Measurements from ENCODE around the gene BCAM. TPM values are rescaled to one million over a fixed set of nuclear protein-coding genes. Genes with fewer than 3 reads are reported as not detected.

The BCAM gene
- total RNA-seq, 4 donors from 2014 or later: 32.2 to 40.2 (median 37.1) TPM

GRCh38 chr19:44863990-44864389 lies 55.1 kb downstream of the BCAM start:
- Histone ChIP-seq H3K4me1 (no peaks in the 10 kb centered on the region), H3K9me3 (no peaks in the 10 kb centered on the region), H3K27me3 (no peaks in the 10 kb centered on the region), H3K4me3 (no peak overlapping the region), H3K27ac (no peak overlapping the region), H3K36me3 (peaks cover 0 to 26% (median 0%) of the 10 kb centered on the region in 3 donors)
- DNase-seq: no peak
- TF ChIP-seq POLR2A (IDR thresholded peaks at IDR 0.05): no peak
- TF ChIP-seq, protein P1, sequence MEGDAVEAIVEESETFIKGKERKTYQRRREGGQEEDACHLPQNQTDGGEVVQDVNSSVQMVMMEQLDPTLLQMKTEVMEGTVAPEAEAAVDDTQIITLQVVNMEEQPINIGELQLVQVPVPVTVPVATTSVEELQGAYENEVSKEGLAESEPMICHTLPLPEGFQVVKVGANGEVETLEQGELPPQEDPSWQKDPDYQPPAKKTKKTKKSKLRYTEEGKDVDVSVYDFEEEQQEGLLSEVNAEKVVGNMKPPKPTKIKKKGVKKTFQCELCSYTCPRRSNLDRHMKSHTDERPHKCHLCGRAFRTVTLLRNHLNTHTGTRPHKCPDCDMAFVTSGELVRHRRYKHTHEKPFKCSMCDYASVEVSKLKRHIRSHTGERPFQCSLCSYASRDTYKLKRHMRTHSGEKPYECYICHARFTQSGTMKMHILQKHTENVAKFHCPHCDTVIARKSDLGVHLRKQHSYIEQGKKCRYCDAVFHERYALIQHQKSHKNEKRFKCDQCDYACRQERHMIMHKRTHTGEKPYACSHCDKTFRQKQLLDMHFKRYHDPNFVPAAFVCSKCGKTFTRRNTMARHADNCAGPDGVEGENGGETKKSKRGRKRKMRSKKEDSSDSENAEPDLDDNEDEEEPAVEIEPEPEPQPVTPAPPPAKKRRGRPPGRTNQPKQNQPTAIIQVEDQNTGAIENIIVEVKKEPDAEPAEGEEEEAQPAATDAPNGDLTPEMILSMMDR (IDR thresholded peaks at IDR 0.05): no peak

- Histone ChIP-seq H3K36me3 (peaks cover 0 to 26% (median 0%) of the 10 kb centered on the region in 3 donors), H3K27me3 (no peaks in the 10 kb centered on the region), H3K4me1 (peaks cover 0 to 5% (median 0%) of the 10 kb centered on the region in 4 donors), H3K9me3 (no peaks in the 10 kb centered on the region), H3K4me3 (no peak overlapping the region), H3K27ac (no peak overlapping the region)
- DNase-seq: no peak
- TF ChIP-seq, protein P1 (IDR thresholded peaks at IDR 0.05): no peak
- no peak for TF ChIP-seq POLR2A (IDR thresholded peaks at IDR 0.05)
These were observed 56.4 kb downstream of the BCAM start for GRCh38 chr19:44865196-44865767.

- no peaks in the 10 kb centered on the region for H3K27me3 ChIP-seq
- H3K4me1 ChIP-seq: peaks cover 0 to 11% (median 0%) of the 10 kb centered on the region in 4 donors
- DNase-seq: no peak
- peaks cover 0 to 28% (median 0%) of the 10 kb centered on the region in 3 donors for H3K36me3 ChIP-seq
- no peaks in the 10 kb centered on the region for H3K9me3 ChIP-seq
- TF ChIP-seq POLR2A (IDR thresholded peaks at IDR 0.05): no peak
- TF ChIP-seq, protein P1 (IDR thresholded peaks at IDR 0.05): no peak
- H3K27ac ChIP-seq: no peak overlapping the region
- H3K4me3 ChIP-seq: no peak overlapping the region
These were observed 57.8 kb downstream of the BCAM start for GRCh38 chr19:44866664-44867063.

- Histone ChIP-seq H3K4me1 (peaks cover 0 to 11% (median 0%) of the 10 kb centered on the region in 4 donors), H3K27me3 (no peaks in the 10 kb centered on the region), H3K9me3 (no peaks in the 10 kb centered on the region), H3K4me3 (no peak overlapping the region), H3K27ac (no peak overlapping the region), H3K36me3 (peaks cover 0 to 37% (median 0%) of the 10 kb centered on the region in 3 donors)
- TF ChIP-seq, protein P1 (IDR thresholded peaks at IDR 0.05): no peak
- no peak for TF ChIP-seq POLR2A (IDR thresholded peaks at IDR 0.05)
- no peak for DNase-seq
These were observed 58.7 kb downstream of the BCAM start for GRCh38 chr19:44867578-44867977.

GRCh38 chr19:44869733-44870470 lies 61.0 kb downstream of the BCAM start:
- peak in 2 of 3 donors; percentile 28 to 60 for DNase-seq
- H3K36me3 ChIP-seq: peaks cover 0 to 57% (median 0%) of the 10 kb centered on the region in 3 donors

More at GRCh38 chr19:44869733-44870470, 61.0 kb downstream of the BCAM start:
- H3K4me1 ChIP-seq: peaks cover 0 to 11% (median 0%) of the 10 kb centered on the region in 4 donors
- H3K27ac ChIP-seq: peak overlapping the region in 2 of 4 donors; percentile 19 to 54
- no peak overlapping the region for H3K4me3 ChIP-seq
- TF ChIP-seq, protein P1 (IDR thresholded peaks at IDR 0.05): no peak
- no peak for TF ChIP-seq POLR2A (IDR thresholded peaks at IDR 0.05)
- no peaks in the 10 kb centered on the region for H3K27me3 ChIP-seq
- no peaks in the 10 kb centered on the region for H3K9me3 ChIP-seq

Small RNA genes lying within 50 kb of the gene (small RNA-seq; reads per million reads assigned to genes)
- gene RF00156: 0 reads per million in 2 donors

Other genes starting within 250 kb of the BCAM start
- 10 to 100 TPM in 2 of 4 donors, 1 to 10 TPM in 1, not detected in 1; 7.5 to 20.7 (median 11.0) TPM for gene IGSF23, start 195.5 kb upstream of the BCAM start, total RNA-seq
- 10 to 100 TPM; 21.7 to 49.3 (median 40.0) TPM for gene PVR, start 165.2 kb upstream of the BCAM start, total RNA-seq
- gene CEACAM19, start 137.6 kb upstream of the BCAM start, total RNA-seq: 10 to 100 TPM in 3 of 4 donors, 1 to 10 TPM in 1; 4.4 to 16.9 (median 13.3) TPM
- not detected for gene CEACAM16, start 110.0 kb upstream of the BCAM start, total RNA-seq
- 100 to 1,000 TPM in 3 of 4 donors, 10 to 100 TPM in 1; 45.4 to 136 (median 119) TPM for gene BCL3, start 60.4 kb upstream of the BCAM start, total RNA-seq
- gene CBLC, start 31.2 kb upstream of the BCAM start, total RNA-seq: 100 to 1,000 TPM in 3 of 4 donors, 10 to 100 TPM in 1; 84.2 to 197 (median 132) TPM
- gene NECTIN2, start 37.2 kb downstream of the BCAM start, total RNA-seq: 100 to 1,000 TPM in 3 of 4 donors, 10 to 100 TPM in 1; 25.6 to 171 (median 122) TPM
- 10 to 100 TPM; 32.6 to 45.7 (median 37.5) TPM for gene TOMM40, start 82.2 kb downstream of the BCAM start, total RNA-seq
- gene APOE, start 96.7 kb downstream of the BCAM start, total RNA-seq: 100 to 1,000 TPM in 1 of 4 donors, 10 to 100 TPM in 3; 24.2 to 203 (median 51.6) TPM
- gene APOC1, start 105.5 kb downstream of the BCAM start, total RNA-seq: 100 to 1,000 TPM in 1 of 4 donors, 10 to 100 TPM in 1, 1 to 10 TPM in 1, not detected in 1; 3.9 to 107 (median 14.2) TPM
- gene APOC4, start 133.1 kb downstream of the BCAM start, total RNA-seq: not detected
- 10 to 100 TPM in 2 of 4 donors, 1 to 10 TPM in 2; 4.5 to 13.8 (median 9.5) TPM for gene APOC2, start 136.9 kb downstream of the BCAM start, total RNA-seq
- gene CLPTM1, start 146.3 kb downstream of the BCAM start, total RNA-seq: 100 to 1,000 TPM in 3 of 4 donors, 10 to 100 TPM in 1; 95.7 to 156 (median 125) TPM
- 10 to 100 TPM; 13.3 to 49.8 (median 20.4) TPM for gene RELB, start 192.4 kb downstream of the BCAM start, total RNA-seq
- 100 to 1,000 TPM in 3 of 4 donors, 10 to 100 TPM in 1; 94.2 to 310 (median 147) TPM for gene CLASRP, start 229.9 kb downstream of the BCAM start, total RNA-seq